Stimulated activated CD4-positive, alpha-beta T cell treated with anti-CD3 and anti-CD28 coated beads, Interleukin-1b, Interleukin-23, amount 100 ng/mL, for 1 hour (primary cell): ENCODE measurements around the gene GLCCI1.
"Not testable (repeated sequence)": the region's sequence is repeated elsewhere in the genome, so short reads cannot be mapped to it uniquely, and the experiment has no call there.

Source experiments
- DNase-seq, 2 donors: peaks; one replicate each; pipeline ENCODE4 v3.0.0-alpha.2; 2020; ENCODE audit warnings: low read depth in 2 of 2

Gene GLCCI1

GRCh38 chr7:7989616-7990440 is 21.2 kb downstream of the GLCCI1 start:
- DNase-seq = no peak

- no peak for DNase-seq
Measured at GRCh38 chr7:7990441-7990761, 21.8 kb downstream of the GLCCI1 start.

- DNase-seq = no peak
Measured at GRCh38 chr7:7992506-7992905, 23.9 kb downstream of the GLCCI1 start.

- not testable (repeated sequence) for DNase-seq
Measured at GRCh38 chr7:7995348-7995747, 26.8 kb downstream of the GLCCI1 start.

GRCh38 chr7:7996568-7996967 is 28.0 kb downstream of the GLCCI1 start:
- no peak for DNase-seq

- no peak for DNase-seq
Measured at GRCh38 chr7:8000315-8000941, 31.8 kb downstream of the GLCCI1 start.

GRCh38 chr7:8003077-8003476 is 34.5 kb downstream of the GLCCI1 start:
- no peak for DNase-seq

GRCh38 chr7:8005279-8005678 is 36.7 kb downstream of the GLCCI1 start:
- DNase-seq = no peak

GRCh38 chr7:8014399-8014798 is 45.8 kb downstream of the GLCCI1 start:
- DNase-seq = no peak

- DNase-seq = no peak
Measured at GRCh38 chr7:8015100-8015745, 46.6 kb downstream of the GLCCI1 start.

- no peak for DNase-seq
Measured at GRCh38 chr7:8015746-8016120, 47.1 kb downstream of the GLCCI1 start.

GRCh38 chr7:8017423-8017822 is 48.8 kb downstream of the GLCCI1 start:
- DNase-seq = no peak

GRCh38 chr7:8018961-8019360 is 50.4 kb downstream of the GLCCI1 start:
- DNase-seq = no peak

GRCh38 chr7:8022628-8023027 is 54.0 kb downstream of the GLCCI1 start:
- DNase-seq = no peak

- DNase-seq = no peak
Measured at GRCh38 chr7:8035192-8035591, 66.6 kb downstream of the GLCCI1 start.

- DNase-seq = no peak
Measured at GRCh38 chr7:8035647-8036518, 67.3 kb downstream of the GLCCI1 start.

- no peak for DNase-seq
Measured at GRCh38 chr7:8037151-8037550, 68.6 kb downstream of the GLCCI1 start.

GRCh38 chr7:8040768-8041369 is 72.3 kb downstream of the GLCCI1 start:
- no peak for DNase-seq

- no peak for DNase-seq
Measured at GRCh38 chr7:8042796-8043535, 74.4 kb downstream of the GLCCI1 start.

- DNase-seq = no peak
Measured at GRCh38 chr7:8044761-8045430, 76.3 kb downstream of the GLCCI1 start.
